ENCODE data around the gene CDKN3.

The CDKN3 gene

DNA sequence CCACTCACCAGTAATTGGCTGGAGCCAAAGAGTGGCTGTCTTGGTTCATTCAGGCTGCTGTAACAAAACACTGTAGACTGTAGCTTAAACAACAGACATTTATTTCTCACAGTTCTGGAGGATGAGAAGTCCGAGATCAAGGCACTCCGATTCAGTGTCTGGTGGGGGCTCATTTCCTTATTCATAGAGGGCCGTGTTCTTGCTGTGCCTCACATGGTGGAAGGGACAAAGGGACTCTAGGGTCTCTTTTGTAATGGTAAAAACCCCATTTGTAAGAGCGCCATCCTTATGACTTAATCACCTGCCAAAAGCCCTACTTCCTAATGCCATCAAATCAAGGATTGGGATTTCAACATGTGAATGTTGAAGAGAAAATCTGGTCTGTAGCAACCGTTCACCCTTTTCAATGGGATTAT lies 34.7 kb upstream of the CDKN3 start:
- CTCF ChIA-PET = interaction anchor here (0.9 to 2.3 kb wide), 5 partner anchors 8 to 61 kb away, joined by 3 to 9 read pairs (median 3); no protein-coding TSS in a partner anchor
- Histone ChIP-seq H3K27ac (ENCODE audit: insufficient read depth in 1 of 2, low read depth in 1 of 2, low read length in 2 of 2, poor library complexity in 1 of 2, severe bottlenecking in 2 of 2) (no peak overlapping the region), H3K4me3 (ENCODE audit: control insufficient read depth in 1 of 7, extremely low read depth in 1 of 7, insufficient read depth in 4 of 7, low read depth in 2 of 7, low read length in 6 of 7) (no peak overlapping the region), H3K27me3 (replicated peaks in 2 of 5; ENCODE audit: control insufficient read depth in 4 of 5, insufficient read depth in 5 of 5, low read length in 4 of 5) (no peaks in the 10 kb centered on the region), H3K9me3 (ENCODE audit: control extremely low read depth in 1 of 5, control insufficient read depth in 4 of 5, insufficient read depth in 2 of 5, low read depth in 1 of 5, low read length in 4 of 5) (no peaks in the 10 kb centered on the region), H3K36me3 (ENCODE audit: control insufficient read depth in 4 of 4, insufficient read depth in 4 of 4, low read length in 3 of 4) (no peaks in the 10 kb centered on the region), H3K4me1 (ENCODE audit: control extremely low read depth in 1 of 4, control insufficient read depth in 4 of 4, insufficient read depth in 4 of 4, low read length in 3 of 4) (peaks cover 0 to 5% (median 4%) of the 10 kb centered on the region in 4 experiments)
- POLR2A ChIA-PET = no interaction called here
- 100% methylated on average over 3 of the region's 5 CpGs for WGBS (ENCODE audit: insufficient coverage)
- DNase-seq = no peak

DNA sequence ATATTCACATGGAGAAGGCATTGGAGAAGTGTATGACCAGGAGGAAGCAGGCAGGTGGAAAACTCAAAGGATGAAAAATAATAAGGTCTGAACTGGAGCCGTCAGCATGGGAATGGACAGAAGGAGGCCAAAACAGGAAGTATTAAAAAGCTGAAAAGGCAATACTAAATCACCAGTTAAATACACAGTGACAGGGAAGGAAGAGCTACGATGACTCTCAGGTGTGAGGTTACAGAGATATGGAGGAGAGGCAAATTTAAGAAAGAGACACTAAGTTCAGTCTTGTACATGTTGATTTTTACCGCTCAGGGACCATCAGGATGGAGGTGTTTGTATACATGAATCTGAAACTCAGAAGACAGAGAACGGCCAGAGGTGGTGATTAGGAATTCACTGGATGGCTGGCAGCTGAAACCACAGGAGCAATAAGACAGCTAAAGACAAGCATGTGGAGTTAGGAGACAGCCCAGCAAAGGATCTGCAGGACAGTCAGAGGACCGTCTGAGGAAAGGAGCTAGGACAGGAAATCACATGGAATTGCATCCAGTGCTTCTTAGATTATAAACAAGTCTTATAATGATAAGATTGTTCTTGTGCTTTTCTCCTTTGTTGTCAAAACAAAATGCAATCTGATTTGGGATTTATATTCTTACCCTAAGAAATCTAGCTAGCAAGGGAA lies 33.9 kb upstream of the CDKN3 start:
- no peak overlapping the region for H3K27ac ChIP-seq (ENCODE audit: insufficient read depth in 1 of 2, low read depth in 1 of 2, low read length in 2 of 2, poor library complexity in 1 of 2, severe bottlenecking in 2 of 2)

DNA sequence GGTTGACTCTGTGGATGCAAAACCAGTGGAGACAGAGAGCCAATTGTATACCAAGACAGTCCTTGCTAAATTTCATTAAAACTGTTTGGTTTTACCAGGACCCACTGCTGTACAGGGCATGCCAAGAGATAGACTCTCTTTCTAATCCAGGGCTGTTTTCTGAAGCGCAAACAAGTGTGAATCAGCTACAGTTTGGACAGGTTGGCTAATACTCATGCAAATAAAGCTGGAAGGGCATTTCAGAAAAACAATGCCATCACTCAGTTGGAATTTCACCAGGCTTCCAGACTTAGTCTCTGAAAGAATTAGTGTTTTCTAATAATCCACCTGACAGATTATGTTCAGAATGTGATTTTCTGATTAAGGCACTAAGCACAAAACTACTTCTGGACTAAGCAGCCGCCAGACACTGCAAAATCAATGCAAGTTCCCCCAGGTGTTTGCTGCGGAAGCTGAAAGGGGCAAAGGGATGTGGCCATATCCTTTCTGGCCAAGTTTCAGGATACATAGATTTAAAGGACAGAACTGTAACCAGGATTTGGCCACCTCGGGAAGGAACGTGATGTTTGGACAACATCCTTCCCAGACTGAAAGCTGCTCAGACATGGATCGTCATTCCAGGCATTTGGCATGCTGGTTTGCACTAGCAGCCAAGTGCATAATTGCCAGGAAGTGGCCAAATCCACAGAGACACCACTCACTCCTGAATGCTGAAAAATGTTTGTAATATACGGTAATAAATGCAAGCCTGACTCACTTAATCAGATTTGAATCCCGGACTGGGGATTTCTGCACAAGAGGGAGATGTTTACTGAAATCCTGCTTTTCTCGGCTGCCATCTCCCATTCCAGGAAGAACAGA lies 32.0 kb upstream of the CDKN3 start:
- no peak for DNase-seq
- 88% methylated on average over 8 of the region's 9 CpGs for WGBS (ENCODE audit: insufficient coverage)
- Histone ChIP-seq H3K36me3 (ENCODE audit: control insufficient read depth in 4 of 4, insufficient read depth in 4 of 4, low read length in 3 of 4) (no peaks in the 10 kb centered on the region), H3K27ac (ENCODE audit: insufficient read depth in 1 of 2, low read depth in 1 of 2, low read length in 2 of 2, poor library complexity in 1 of 2, severe bottlenecking in 2 of 2) (no peak overlapping the region), H3K4me1 (ENCODE audit: control extremely low read depth in 1 of 4, control insufficient read depth in 4 of 4, insufficient read depth in 4 of 4, low read length in 3 of 4) (peaks cover 0 to 5% (median 4%) of the 10 kb centered on the region in 4 experiments), H3K9me3 (ENCODE audit: control extremely low read depth in 1 of 5, control insufficient read depth in 4 of 5, insufficient read depth in 2 of 5, low read depth in 1 of 5, low read length in 4 of 5) (no peaks in the 10 kb centered on the region), H3K27me3 (replicated peaks in 2 of 5; ENCODE audit: control insufficient read depth in 4 of 5, insufficient read depth in 5 of 5, low read length in 4 of 5) (no peaks in the 10 kb centered on the region), H3K4me3 (ENCODE audit: control insufficient read depth in 1 of 7, extremely low read depth in 1 of 7, insufficient read depth in 4 of 7, low read depth in 2 of 7, low read length in 6 of 7) (no peak overlapping the region)
- CTCF ChIA-PET = interaction anchor here (0.8 to 2.3 kb wide), 4 partner anchors 17 to 61 kb away, joined by 3 to 9 read pairs (median 3); no protein-coding TSS in a partner anchor
- POLR2A ChIA-PET = no interaction called here

More for the DNA sequence above, 33.9 kb upstream of the CDKN3 start:
- Histone ChIP-seq H3K27me3 (replicated peaks in 2 of 5; ENCODE audit: control insufficient read depth in 4 of 5, insufficient read depth in 5 of 5, low read length in 4 of 5) (no peaks in the 10 kb centered on the region), H3K4me3 (ENCODE audit: control insufficient read depth in 1 of 7, extremely low read depth in 1 of 7, insufficient read depth in 4 of 7, low read depth in 2 of 7, low read length in 6 of 7) (no peak overlapping the region), H3K9me3 (ENCODE audit: control extremely low read depth in 1 of 5, control insufficient read depth in 4 of 5, insufficient read depth in 2 of 5, low read depth in 1 of 5, low read length in 4 of 5) (no peaks in the 10 kb centered on the region), H3K36me3 (ENCODE audit: control insufficient read depth in 4 of 4, insufficient read depth in 4 of 4, low read length in 3 of 4) (no peaks in the 10 kb centered on the region), H3K4me1 (ENCODE audit: control extremely low read depth in 1 of 4, control insufficient read depth in 4 of 4, insufficient read depth in 4 of 4, low read length in 3 of 4) (peaks cover 0 to 5% (median 4%) of the 10 kb centered on the region in 4 experiments)
- 49% methylated on average over 5 of the region's 5 CpGs for WGBS (ENCODE audit: insufficient coverage)
- ChIA-PET POLR2A (interaction anchor here (0.6 kb wide), 1 partner anchor 12 kb away, joined by 5 read pairs; no protein-coding TSS in a partner anchor), CTCF (interaction anchor here (0.7 to 2.3 kb wide), 8 partner anchors 9 to 829 kb away, joined by 3 to 9 read pairs (median 3); no protein-coding TSS in a partner anchor)
- DNase-seq = peak in 1 of 3 donors; percentile 35

- DNase-seq = peak; percentile 73 to 84 (median 82)
- no peaks in the 10 kb centered on the region for H3K36me3 ChIP-seq (ENCODE audit: control insufficient read depth in 4 of 4, insufficient read depth in 4 of 4, low read length in 3 of 4)
- POLR2A ChIA-PET = interaction anchor here (0.6 kb wide), 1 partner anchor 242 kb away, joined by 3 read pairs; no protein-coding TSS in a partner anchor
- H3K9me3 ChIP-seq (ENCODE audit: control extremely low read depth in 1 of 5, control insufficient read depth in 4 of 5, insufficient read depth in 2 of 5, low read depth in 1 of 5, low read length in 4 of 5) = no peaks in the 10 kb centered on the region
- CTCF ChIA-PET = interaction anchor here (0.8 to 2.4 kb wide), 16 partner anchors 8 to 804 kb away, joined by 3 to 16 read pairs (median 4); partner anchors contain the start of gene CDKN3
- peaks cover 0 to 5% (median 4%) of the 10 kb centered on the region in 4 experiments for H3K4me1 ChIP-seq (ENCODE audit: control extremely low read depth in 1 of 4, control insufficient read depth in 4 of 4, insufficient read depth in 4 of 4, low read length in 3 of 4)
- no peak overlapping the region for H3K4me3 ChIP-seq (ENCODE audit: control insufficient read depth in 1 of 7, extremely low read depth in 1 of 7, insufficient read depth in 4 of 7, low read depth in 2 of 7, low read length in 6 of 7)
- no peaks in the 10 kb centered on the region for H3K27me3 ChIP-seq (replicated peaks in 2 of 5; ENCODE audit: control insufficient read depth in 4 of 5, insufficient read depth in 5 of 5, low read length in 4 of 5)
- H3K27ac ChIP-seq (ENCODE audit: insufficient read depth in 1 of 2, low read depth in 1 of 2, low read length in 2 of 2, poor library complexity in 1 of 2, severe bottlenecking in 2 of 2) = no peak overlapping the region
- WGBS (ENCODE audit: insufficient coverage) = 88% methylated on average over 6 of the region's 9 CpGs
Measured at GRCh38 chr14:54366736-54367735, 29.8 kb upstream of the CDKN3 start.

DNA sequence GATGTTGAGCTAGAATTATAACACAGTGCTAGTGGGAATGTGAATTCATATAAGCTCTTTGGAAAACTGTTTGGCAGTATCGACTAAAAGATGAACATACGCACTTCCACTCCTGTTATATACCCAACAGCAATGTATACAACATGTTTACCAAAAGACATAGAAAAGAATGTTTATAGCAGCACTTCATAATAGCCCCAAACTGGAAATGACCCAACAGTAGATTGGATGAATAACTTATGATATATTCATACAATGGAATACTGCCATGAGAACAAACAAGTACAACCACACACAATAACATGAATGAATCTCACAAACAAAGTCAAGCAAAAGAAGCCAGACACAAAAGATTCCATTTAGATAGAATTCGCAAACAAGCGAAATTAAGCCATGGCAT lies 28.5 kb upstream of the CDKN3 start:
- Histone ChIP-seq H3K27me3 (replicated peaks in 2 of 5; ENCODE audit: control insufficient read depth in 4 of 5, insufficient read depth in 5 of 5, low read length in 4 of 5) (no peaks in the 10 kb centered on the region), H3K9me3 (ENCODE audit: control extremely low read depth in 1 of 5, control insufficient read depth in 4 of 5, insufficient read depth in 2 of 5, low read depth in 1 of 5, low read length in 4 of 5) (no peaks in the 10 kb centered on the region), H3K27ac (ENCODE audit: insufficient read depth in 1 of 2, low read depth in 1 of 2, low read length in 2 of 2, poor library complexity in 1 of 2, severe bottlenecking in 2 of 2) (no peak overlapping the region), H3K4me3 (ENCODE audit: control insufficient read depth in 1 of 7, extremely low read depth in 1 of 7, insufficient read depth in 4 of 7, low read depth in 2 of 7, low read length in 6 of 7) (no peak overlapping the region), H3K4me1 (ENCODE audit: control extremely low read depth in 1 of 4, control insufficient read depth in 4 of 4, insufficient read depth in 4 of 4, low read length in 3 of 4) (no peaks in the 10 kb centered on the region), H3K36me3 (ENCODE audit: control insufficient read depth in 4 of 4, insufficient read depth in 4 of 4, low read length in 3 of 4) (no peaks in the 10 kb centered on the region)
- POLR2A ChIA-PET = no interaction called here
- no peak for DNase-seq
- WGBS (ENCODE audit: insufficient coverage) = 92% methylated on average over 2 of the region's 4 CpGs
- CTCF ChIA-PET = interaction anchor here (0.6 to 2.4 kb wide), 7 partner anchors 9 to 1022 kb away, joined by 3 to 16 read pairs (median 3); partner anchors contain the start of gene CDKN3

DNA sequence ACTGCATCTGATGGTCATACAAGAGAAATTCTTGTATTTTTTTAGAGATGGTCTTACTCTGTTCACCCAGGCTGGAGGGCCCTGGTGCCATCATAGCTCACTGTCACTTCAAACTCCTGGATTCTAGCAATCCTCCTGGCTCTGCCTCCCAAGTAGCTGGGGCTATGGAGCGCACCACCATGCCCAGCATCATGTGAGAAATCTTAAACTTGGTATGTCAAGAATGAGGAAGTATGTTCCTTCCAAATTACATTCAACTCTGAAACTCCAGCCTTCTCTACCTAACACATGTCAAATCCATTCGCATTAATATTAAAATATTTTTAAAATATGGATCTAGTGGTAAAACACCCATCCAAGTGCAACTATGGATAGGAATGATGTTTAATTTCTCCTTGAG lies 27.5 kb upstream of the CDKN3 start:
- DNase-seq = peak in 1 of 3 donors; percentile 9
- no peak overlapping the region for H3K27ac ChIP-seq (ENCODE audit: insufficient read depth in 1 of 2, low read depth in 1 of 2, low read length in 2 of 2, poor library complexity in 1 of 2, severe bottlenecking in 2 of 2)
- POLR2A ChIA-PET = no interaction called here
- H3K9me3 ChIP-seq (ENCODE audit: control extremely low read depth in 1 of 5, control insufficient read depth in 4 of 5, insufficient read depth in 2 of 5, low read depth in 1 of 5, low read length in 4 of 5) = no peaks in the 10 kb centered on the region
- H3K4me1 ChIP-seq (ENCODE audit: control extremely low read depth in 1 of 4, control insufficient read depth in 4 of 4, insufficient read depth in 4 of 4, low read length in 3 of 4) = no peaks in the 10 kb centered on the region
- CTCF ChIA-PET = no interaction called here
- no peaks in the 10 kb centered on the region for H3K36me3 ChIP-seq (ENCODE audit: control insufficient read depth in 4 of 4, insufficient read depth in 4 of 4, low read length in 3 of 4)
- no peaks in the 10 kb centered on the region for H3K27me3 ChIP-seq (replicated peaks in 2 of 5; ENCODE audit: control insufficient read depth in 4 of 5, insufficient read depth in 5 of 5, low read length in 4 of 5)
- H3K4me3 ChIP-seq (ENCODE audit: control insufficient read depth in 1 of 7, extremely low read depth in 1 of 7, insufficient read depth in 4 of 7, low read depth in 2 of 7, low read length in 6 of 7) = no peak overlapping the region
- no CpG with 5 or more reads among the region's 2 CpGs for WGBS (ENCODE audit: insufficient coverage)

Measured in common myeloid progenitor, CD34-positive (primary cell).